AG09309 (cell line): ENCODE data around the gene MCMBP.

Source experiments
- DNase-seq: peaks from one replicate; pipeline ENCODE4 v3.0.0-alpha.2; 2010; ENCODE audit warnings: low read depth
- H3K4me3 ChIP-seq: 2 replicates; pipeline ENCODE4 v1.5.1; 2011; ENCODE audit warnings: mild to moderate bottlenecking, low read depth, low read length, moderate library complexity; ENCODE audit not compliant: control insufficient read depth
- TF ChIP-seq, protein P1 (sequence below): IDR thresholded peaks from 2 replicates; pipeline ENCODE4 v1.5.1; 2011; ENCODE audit warnings: mild to moderate bottlenecking, low read depth, low read length, inconsistent platforms; ENCODE audit not compliant: insufficient read depth, control insufficient read depth; ENCODE audit errors: missing control alignments

Gene MCMBP

DNA sequence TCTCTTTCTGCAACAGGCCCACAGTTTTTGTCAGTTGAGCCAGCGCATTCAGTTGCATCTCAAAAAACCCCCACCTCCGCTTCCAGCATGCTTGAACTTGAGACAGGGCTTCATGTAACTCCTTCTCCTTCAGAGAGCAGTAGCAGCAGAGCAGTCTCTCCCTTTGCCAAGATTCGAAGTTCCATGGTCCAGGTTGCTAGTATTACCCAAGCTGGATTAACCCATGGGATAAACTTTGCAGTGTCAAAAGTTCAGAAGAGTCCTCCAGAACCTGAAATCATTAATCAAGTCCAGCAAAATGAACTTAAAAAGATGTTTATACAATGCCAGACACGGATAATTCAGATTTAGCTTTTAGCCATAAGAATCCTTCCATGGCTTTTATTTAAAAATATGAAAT, 45.2 kb downstream of the MCMBP start:
- no peak for DNase-seq
- H3K4me3 ChIP-seq, result no peak overlapping the region
- TF ChIP-seq, protein P1, sequence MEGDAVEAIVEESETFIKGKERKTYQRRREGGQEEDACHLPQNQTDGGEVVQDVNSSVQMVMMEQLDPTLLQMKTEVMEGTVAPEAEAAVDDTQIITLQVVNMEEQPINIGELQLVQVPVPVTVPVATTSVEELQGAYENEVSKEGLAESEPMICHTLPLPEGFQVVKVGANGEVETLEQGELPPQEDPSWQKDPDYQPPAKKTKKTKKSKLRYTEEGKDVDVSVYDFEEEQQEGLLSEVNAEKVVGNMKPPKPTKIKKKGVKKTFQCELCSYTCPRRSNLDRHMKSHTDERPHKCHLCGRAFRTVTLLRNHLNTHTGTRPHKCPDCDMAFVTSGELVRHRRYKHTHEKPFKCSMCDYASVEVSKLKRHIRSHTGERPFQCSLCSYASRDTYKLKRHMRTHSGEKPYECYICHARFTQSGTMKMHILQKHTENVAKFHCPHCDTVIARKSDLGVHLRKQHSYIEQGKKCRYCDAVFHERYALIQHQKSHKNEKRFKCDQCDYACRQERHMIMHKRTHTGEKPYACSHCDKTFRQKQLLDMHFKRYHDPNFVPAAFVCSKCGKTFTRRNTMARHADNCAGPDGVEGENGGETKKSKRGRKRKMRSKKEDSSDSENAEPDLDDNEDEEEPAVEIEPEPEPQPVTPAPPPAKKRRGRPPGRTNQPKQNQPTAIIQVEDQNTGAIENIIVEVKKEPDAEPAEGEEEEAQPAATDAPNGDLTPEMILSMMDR, result no peak

DNA sequence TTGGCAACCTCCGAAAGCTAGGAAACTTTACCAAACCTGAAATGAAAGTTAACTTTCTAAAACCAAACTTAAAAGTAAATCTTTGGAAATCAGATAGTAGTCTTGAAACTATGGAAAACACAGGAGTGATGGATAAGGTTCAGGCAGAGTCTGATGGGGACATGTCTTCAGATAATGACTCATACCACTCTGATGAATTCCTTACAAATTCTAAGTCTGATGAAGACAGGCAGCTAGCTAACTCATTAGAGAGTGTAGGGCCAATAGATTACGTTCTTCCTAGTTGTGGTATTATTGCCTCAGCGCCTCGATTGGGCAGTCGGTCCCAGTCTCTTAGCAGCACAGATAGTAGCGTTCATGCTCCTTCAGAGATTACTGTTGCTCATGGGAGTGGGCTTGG, 45.9 kb downstream of the MCMBP start:
- no peak for DNase-seq
- TF ChIP-seq, protein P1, result no peak
- H3K4me3 ChIP-seq, result no peak overlapping the region

DNA sequence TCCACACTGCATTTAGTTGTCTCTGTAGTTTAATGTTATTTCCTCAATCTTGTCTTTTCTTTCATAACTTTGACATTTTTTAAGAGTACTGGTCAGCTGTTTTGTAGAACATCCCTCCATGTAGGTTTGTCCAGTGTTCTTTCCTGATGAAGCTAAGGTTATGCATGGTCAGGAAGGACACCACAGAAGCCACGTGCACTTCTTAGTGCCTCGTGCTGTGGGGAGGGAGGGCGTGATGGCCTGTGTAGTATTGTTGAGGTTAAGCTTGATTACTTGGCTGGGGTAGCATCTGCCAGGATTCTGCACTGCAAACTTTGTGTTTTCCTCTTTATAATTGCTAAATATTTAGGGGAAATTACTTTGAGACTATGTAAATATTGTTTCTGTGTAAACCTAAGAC, 48.3 kb downstream of the MCMBP start:
- TF ChIP-seq, protein P1, result no peak

DNA sequence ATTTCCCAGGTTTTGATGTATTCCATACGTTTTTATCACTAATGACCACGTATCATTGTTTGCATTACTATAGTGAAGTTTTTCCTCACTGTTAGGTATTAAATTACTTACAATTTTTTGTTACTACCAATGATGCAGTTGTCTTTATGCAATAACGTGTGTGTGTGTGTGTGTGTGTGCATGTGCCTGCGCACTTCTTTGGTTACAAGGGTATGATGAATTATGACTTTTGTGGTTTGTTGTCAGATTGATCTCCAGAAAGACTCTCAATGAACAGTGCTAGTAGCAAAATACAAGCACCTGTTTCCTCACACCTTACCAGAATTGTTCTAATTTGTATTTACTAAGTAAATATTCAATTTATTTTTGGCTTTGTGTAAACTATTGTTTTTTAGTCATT, 51.5 kb downstream of the MCMBP start:
- no peak overlapping the region for H3K4me3 ChIP-seq
- DNase-seq, result no peak
- TF ChIP-seq, protein P1, result no peak

More for the DNA sequence above, 48.3 kb downstream of the MCMBP start:
- no peak overlapping the region for H3K4me3 ChIP-seq
- DNase-seq, result no peak

DNA sequence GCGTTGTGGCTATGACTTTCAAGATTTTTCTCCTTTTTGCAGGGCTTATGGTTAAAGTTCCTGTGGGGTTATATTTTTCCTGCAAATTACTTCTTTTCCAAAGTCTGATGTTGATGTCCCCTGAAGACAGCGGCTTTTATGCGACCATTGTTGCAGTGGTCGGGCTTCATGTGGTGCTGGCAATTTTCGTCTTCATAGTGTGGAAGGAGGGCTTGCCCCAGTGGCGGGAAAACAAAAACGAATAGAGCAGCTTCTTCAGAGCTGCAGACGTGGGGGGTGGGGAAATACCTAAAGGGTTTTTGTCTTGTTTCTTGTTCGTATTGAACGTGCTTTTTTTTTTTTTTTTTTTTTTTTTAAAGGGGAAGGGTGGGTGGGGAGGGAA, 53.8 kb downstream of the MCMBP start:
- peak overlapping the region; percentile 30 for H3K4me3 ChIP-seq
- no peak for DNase-seq
- TF ChIP-seq, protein P1, result no peak

DNA sequence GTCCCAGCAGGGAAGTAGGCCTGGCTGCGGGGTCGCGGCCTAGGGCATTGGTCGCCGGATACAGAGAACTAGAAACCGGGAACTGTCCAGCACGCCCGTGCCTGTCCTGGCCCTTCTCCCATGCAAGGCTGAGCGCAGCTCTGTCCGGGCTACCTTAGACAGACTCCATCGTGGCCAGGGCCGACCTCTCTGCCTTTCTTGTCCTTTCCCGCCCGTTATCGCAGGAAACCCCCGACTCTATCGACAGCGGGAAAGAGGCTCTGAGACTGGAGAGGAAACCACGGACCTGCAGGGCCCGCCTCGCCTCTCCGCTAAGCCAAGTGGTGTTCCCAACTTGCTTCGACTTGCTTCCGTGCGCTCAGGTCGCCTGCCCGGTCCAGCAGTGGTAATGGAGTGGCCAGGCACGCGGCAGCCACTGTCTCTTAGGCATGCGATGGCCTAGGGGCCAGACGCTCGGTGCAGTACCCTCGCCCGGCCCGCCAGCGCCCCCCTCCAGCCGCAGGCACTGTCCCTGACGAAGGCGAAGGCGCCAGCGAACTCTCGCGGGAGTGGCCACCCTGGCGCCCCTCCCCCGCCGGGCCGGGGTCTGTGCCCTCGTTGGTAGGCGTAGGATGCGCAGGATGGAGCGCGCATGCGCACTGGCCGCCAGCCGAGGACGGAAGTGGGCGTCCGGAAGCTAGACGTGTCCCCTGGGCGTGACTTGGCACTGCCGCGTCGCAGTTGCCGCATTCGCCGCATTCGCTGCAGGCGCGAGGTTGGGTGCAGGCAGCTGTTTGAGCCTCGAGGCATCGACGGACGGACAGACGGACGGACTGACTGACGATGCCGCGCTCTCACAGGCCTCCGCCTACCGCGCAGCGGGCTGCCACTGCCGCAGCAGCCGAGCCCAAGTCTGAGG, 54.4 kb downstream of the MCMBP start:
- H3K4me3 ChIP-seq, result peak overlapping the region; percentile 30
- DNase-seq, result no peak
- TF ChIP-seq, protein P1, result peak; percentile 6
